ACC112 (cell line): ENCODE results near the gene PUM2.
A peak's percentile ranks its signal among the peaks of the same experiment; 100 is the strongest.
"Not testable (repeated sequence)": the region's sequence is repeated elsewhere in the genome, so short reads cannot be mapped to it uniquely, and the experiment has no call there.

Experiments
- H2AFZ ChIP-seq: fragments of 200-600 bp; sonication (generic); one replicate; pipeline ENCODE4 v1.6.0; 2017; ENCODE audit warnings: antibody characterized with exemption, low read length; ENCODE audit not compliant: unreplicated experiment
- H3K27ac ChIP-seq: fragments of 200-600 bp; sonication (generic); 2 replicates; pipeline ENCODE4 v1.5.1; 2014; ENCODE audit warnings: low read depth, mild to moderate bottlenecking, antibody characterized with exemption, low read length, moderate library complexity
- H3K27me3 ChIP-seq: fragments of 200-600 bp; sonication (generic); 2 replicates; pipeline ENCODE4 v1.6.1; 2014; ENCODE audit warnings: mild to moderate bottlenecking, antibody characterized with exemption, low read length, moderate library complexity, mixed read lengths; ENCODE audit not compliant: insufficient read depth
- H3K36me3 ChIP-seq: fragments of 200-600 bp; sonication (generic); 2 replicates; pipeline ENCODE4 v1.6.1; 2016; ENCODE audit warnings: mild to moderate bottlenecking, antibody characterized with exemption, low read length, moderate library complexity, mixed read lengths; ENCODE audit not compliant: insufficient read depth
- H3K4me1 ChIP-seq: fragments of 200-600 bp; sonication (generic); one replicate; pipeline ENCODE4 v1.6.1; 2016; ENCODE audit warnings: low read length, mixed read lengths; ENCODE audit not compliant: insufficient read depth, unreplicated experiment, control insufficient read depth
- H3K4me3 ChIP-seq: fragments of 200-600 bp; sonication (generic); 2 replicates; pipeline ENCODE4 v1.5.1; 2014; ENCODE audit warnings: mild to moderate bottlenecking, low read depth, low read length
- H3K79me2 ChIP-seq: fragments of 200-600 bp; sonication (generic); one replicate; pipeline ENCODE4 v1.6.0; 2016; ENCODE audit warnings: low read length; ENCODE audit not compliant: control insufficient read depth, unreplicated experiment, insufficient read depth

PUM2 gene

DNA sequence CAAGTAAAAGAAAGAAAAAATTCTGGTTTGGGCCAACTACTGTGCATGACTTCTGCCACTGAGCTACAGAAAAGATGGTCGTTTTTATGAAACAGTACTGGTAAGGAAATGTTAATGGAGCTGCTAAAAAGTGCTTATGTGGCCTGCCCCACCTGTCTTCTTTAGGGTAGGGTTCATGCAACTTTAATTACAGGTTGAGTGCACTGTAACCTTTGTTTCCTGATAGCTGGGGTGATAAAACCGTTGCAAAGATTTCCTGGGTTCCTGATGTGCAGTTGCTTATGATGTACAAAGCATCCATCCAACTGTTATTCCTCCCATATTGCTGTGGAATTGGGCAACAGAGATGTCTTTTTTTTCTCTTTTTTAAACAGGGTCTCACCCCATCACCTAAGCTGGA, 34.3 kb upstream of the PUM2 start:
- Histone ChIP-seq H2AFZ (no peak overlapping the region), H3K79me2 (no peaks in the 10 kb centered on the region), H3K27me3 (peaks cover 13% of the 10 kb centered on the region; the same call in 1 of the 2 replicates), H3K4me1 (no peaks in the 10 kb centered on the region), H3K4me3 (no peak overlapping the region), H3K36me3 (no peaks in the 10 kb centered on the region), H3K27ac (no peak overlapping the region)

GRCh38 chr2:20382965-20383810, 32.5 kb upstream of the PUM2 start:
- H3K4me1 ChIP-seq = no peaks in the 10 kb centered on the region
- H3K4me3 ChIP-seq = no peak overlapping the region
- H3K36me3 ChIP-seq = no peaks in the 10 kb centered on the region
- H3K79me2 ChIP-seq = no peaks in the 10 kb centered on the region
- H3K27me3 ChIP-seq = no peaks in the 10 kb centered on the region
- no peak overlapping the region for H2AFZ ChIP-seq
- no peak overlapping the region for H3K27ac ChIP-seq

DNA sequence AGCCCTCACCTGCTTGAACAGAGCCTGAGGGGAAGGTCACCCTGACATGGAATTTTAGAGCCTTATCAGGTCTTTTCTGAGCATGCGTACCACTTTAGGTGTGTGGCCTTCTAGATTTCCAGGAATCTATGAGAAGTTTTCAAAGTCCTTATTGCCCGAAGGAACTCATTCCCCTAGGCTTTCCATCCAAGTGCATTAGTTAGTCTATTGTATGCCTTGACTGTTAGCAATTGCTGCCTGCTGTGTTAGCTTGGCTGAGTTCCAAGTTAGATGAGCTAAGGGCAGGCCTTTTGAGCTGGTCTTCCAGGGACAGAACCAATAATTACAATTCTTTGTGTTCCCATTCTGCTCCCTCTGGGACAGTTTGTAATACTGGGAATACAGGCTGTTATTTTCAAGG, 30.8 kb upstream of the PUM2 start:
- Histone ChIP-seq H3K27me3 (no peaks in the 10 kb centered on the region), H3K4me1 (no peaks in the 10 kb centered on the region), H3K27ac (no peak overlapping the region), H2AFZ (no peak overlapping the region), H3K79me2 (no peaks in the 10 kb centered on the region), H3K4me3 (no peak overlapping the region), H3K36me3 (no peaks in the 10 kb centered on the region)

DNA sequence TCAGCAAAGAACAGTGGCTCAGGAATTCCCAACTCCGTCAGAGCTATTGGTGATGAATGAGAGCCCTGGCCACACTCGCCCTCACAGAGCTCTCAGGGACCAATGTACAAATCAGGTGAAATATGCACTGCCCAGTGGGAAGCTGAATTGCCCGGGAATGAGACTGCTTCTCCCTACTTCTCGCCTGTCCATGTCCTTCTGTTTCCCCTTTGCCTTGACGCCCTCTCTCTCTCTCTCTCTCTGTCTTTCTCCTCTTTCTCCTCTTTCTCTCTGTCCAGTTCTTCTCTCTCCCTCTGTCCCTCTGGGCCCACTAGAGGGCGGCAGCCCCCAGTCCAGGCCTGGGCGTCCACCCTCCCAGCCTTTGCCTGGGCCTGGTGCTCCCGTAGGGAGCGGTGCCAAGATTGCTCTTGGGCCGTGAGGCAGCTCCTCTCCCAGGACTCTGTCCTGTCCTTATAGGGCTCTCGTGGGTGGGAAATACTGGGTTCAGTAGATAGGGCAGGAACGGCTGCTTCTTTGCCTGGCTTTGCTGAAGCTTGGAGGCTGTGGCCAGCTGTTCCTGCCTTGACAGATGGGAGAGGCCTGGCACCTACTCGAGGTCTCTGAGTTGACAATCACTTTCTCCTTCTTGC, 28.4 kb upstream of the PUM2 start:
- Histone ChIP-seq H3K27ac (no peak overlapping the region), H3K36me3 (no peaks in the 10 kb centered on the region), H2AFZ (peak overlapping the region; percentile 61), H3K27me3 (no peaks in the 10 kb centered on the region), H3K4me1 (no peaks in the 10 kb centered on the region), H3K4me3 (no peak overlapping the region), H3K79me2 (no peaks in the 10 kb centered on the region)

- Histone ChIP-seq H3K79me2 (no peaks in the 10 kb centered on the region), H3K4me1 (no peaks in the 10 kb centered on the region), H2AFZ (no peak overlapping the region), H3K27me3 (no peaks in the 10 kb centered on the region), H3K36me3 (no peaks in the 10 kb centered on the region), H3K27ac (no peak overlapping the region), H3K4me3 (no peak overlapping the region)
Measured at GRCh38 chr2:20378341-20378740, 27.7 kb upstream of the PUM2 start.

DNA sequence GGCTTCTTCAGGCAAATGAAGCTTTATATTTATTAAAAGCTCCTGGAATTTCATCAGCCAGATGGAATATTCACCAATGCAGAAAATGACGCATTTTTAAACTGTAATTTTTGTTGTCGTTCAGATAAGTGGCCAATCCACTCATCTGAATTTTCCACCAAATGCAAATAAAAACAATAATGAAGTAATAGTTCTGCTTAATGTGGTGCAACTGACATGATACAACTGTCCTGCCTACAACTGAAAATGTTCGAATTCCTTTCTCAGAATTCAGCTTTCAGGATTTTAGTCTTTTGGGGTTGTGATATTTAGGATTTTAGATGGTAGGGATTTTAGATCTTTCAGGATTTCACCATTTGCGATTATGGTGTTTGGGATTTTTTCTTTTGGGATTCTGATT, 27.1 kb upstream of the PUM2 start:
- H3K27ac ChIP-seq = no peak overlapping the region
- H3K4me3 ChIP-seq = no peak overlapping the region
- H2AFZ ChIP-seq = no peak overlapping the region
- H3K36me3 ChIP-seq = no peaks in the 10 kb centered on the region
- H3K79me2 ChIP-seq = no peaks in the 10 kb centered on the region
- H3K27me3 ChIP-seq = no peaks in the 10 kb centered on the region
- H3K4me1 ChIP-seq = no peaks in the 10 kb centered on the region

GRCh38 chr2:20374982-20375381, 24.3 kb upstream of the PUM2 start:
- H2AFZ ChIP-seq, H3K79me2 ChIP-seq, H3K27me3 ChIP-seq, H3K4me1 ChIP-seq, H3K27ac ChIP-seq, H3K4me3 ChIP-seq, H3K36me3 ChIP-seq: not testable (repeated sequence)

DNA sequence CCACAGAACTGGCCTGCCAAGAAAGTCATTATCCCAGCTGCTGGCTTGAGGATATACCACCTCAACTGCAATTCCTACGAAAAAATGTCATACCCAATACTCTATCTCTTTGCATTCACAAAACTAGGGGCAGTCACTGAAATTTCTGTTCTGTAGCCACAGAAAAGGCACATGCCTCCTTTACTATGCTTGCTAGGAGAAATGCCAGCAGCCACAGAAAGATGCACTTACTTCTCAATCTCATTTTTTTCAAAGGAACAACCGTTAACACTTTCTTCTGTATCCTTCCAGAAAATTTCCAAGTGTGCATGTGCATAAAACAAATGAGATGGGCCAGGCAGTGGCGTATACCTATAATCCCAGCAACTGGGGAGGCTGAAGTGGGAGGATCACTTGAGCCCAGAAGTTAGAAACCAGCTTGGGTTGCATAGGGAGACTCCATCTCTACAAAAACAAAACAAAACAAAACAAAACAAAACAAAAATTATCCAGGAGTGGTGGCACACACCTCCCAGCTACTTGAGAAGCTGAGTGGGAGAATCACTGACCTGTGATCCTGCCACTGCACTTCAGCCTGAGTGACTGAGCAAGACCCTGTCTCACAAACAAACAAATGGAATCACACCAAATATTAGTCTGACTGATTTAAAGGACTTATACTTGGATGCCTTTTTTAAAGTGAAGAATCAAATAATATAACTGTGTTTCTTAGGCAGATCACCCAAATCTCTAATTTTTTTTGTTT, 22.4 kb upstream of the PUM2 start:
- Histone ChIP-seq H3K36me3 (no peaks in the 10 kb centered on the region), H2AFZ (no peak overlapping the region), H3K4me3 (no peak overlapping the region), H3K27me3 (no peaks in the 10 kb centered on the region), H3K27ac (no peak overlapping the region), H3K4me1 (no peaks in the 10 kb centered on the region), H3K79me2 (no peaks in the 10 kb centered on the region)

- no peaks in the 10 kb centered on the region for H3K4me1 ChIP-seq
- no peaks in the 10 kb centered on the region for H3K27me3 ChIP-seq
- peak overlapping the region; percentile 43 for H2AFZ ChIP-seq
- no peaks in the 10 kb centered on the region for H3K36me3 ChIP-seq
- H3K79me2 ChIP-seq = no peaks in the 10 kb centered on the region
- H3K27ac ChIP-seq = no peak overlapping the region
- no peak overlapping the region for H3K4me3 ChIP-seq
Measured at GRCh38 chr2:20371323-20372025, 20.8 kb upstream of the PUM2 start.

- Histone ChIP-seq H3K36me3 (no peaks in the 10 kb centered on the region), H3K4me1 (peaks cover 7% of the 10 kb centered on the region), H3K79me2 (no peaks in the 10 kb centered on the region), H3K27me3 (no peaks in the 10 kb centered on the region), H2AFZ (no peak overlapping the region), H3K27ac (no peak overlapping the region), H3K4me3 (no peak overlapping the region)
Measured at GRCh38 chr2:20370191-20370590, 19.5 kb upstream of the PUM2 start.
